ENCODE data around the gene RBM14. TPM values are rescaled to one million over a fixed set of nuclear protein-coding genes. Genes with fewer than 3 reads are reported as not detected.
A peak's percentile ranks its signal among the peaks of the same experiment; 100 is the strongest.

The RBM14 gene
- total and polyA plus RNA-seq, 9 of the 15 experiments (the other 6 are each of a cell fraction or from before 2014, with no cell fraction given): 5.5 to 131 (median 42.6) TPM

DNA sequence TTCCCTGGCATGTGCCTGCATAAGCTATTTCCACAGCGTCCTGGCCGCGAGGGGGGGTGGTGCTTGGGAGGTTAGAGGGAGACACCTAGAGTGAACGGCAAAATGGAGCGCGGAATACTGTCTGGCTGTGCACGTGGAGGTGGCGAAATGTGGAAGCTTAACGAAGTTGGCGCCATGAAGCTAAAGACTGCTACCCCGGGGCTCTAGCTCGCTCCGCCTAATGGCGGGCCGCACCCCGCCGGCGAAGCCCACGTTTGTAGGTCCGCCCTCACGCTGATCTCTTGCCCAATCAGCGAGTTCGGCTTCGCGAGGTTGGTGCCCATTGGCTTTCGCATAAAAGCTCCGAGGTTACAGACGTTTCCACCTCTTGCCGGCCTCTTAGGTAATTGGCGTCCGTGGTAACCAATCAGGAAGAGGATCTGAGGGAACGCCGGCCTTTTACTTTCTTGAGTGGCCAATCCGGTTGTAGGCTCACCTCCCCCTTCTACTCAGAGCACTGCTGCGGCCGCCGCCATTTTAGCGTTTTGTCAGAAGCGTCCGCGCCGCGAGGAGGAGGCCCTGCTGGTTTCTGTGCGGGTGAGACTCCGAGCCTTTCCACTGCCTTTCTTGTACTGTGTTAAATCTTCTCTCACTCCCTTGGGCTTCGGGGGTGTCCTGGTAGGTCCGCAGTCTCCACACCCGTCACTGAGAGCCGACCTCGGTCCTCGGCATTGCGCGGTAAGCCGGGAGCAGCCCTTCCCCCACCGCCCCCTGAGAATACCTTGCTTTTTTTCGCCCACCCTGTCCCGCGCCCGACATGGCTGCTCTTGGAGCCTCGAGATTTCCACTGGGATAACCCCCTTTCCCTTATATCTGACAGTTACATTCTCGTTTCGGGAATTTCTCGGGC lies 22.0 kb downstream of the RBM14 start, which contains the start of gene RBM4 (continued):
- TF ChIP-seq ZNF175 (CRISPR knock-in tag; IDR thresholded peaks at IDR 0.05; ENCODE audit: low read depth) (peak; percentile 23; the same call in 1 of the 2 replicates), SUPT5H (IDR thresholded peaks at IDR 0.05) (peak; percentile 96), SP2 (IDR thresholded peaks at IDR 0.05; ENCODE audit: extremely low read depth, low read depth, low read length, poor library complexity, severe bottlenecking) (peak; percentile 77), ATF7 (IDR thresholded peaks at IDR 0.05) (peak; percentile 72), ZNF830 (CRISPR knock-in tag; IDR thresholded peaks at IDR 0.05) (no peak), PHF8 (IDR thresholded peaks at IDR 0.05; ENCODE audit: borderline replicate concordance, low read length) (peak; percentile 81; the same call in 1 of the 2 replicates), RHOXF2B (CRISPR knock-in tag; conservative IDR thresholded peaks at IDR 0.05) (0 out of 2 replicates have a peak, but pooled peaks have one; percentile 18)
- TF ChIP-seq, protein P1, sequence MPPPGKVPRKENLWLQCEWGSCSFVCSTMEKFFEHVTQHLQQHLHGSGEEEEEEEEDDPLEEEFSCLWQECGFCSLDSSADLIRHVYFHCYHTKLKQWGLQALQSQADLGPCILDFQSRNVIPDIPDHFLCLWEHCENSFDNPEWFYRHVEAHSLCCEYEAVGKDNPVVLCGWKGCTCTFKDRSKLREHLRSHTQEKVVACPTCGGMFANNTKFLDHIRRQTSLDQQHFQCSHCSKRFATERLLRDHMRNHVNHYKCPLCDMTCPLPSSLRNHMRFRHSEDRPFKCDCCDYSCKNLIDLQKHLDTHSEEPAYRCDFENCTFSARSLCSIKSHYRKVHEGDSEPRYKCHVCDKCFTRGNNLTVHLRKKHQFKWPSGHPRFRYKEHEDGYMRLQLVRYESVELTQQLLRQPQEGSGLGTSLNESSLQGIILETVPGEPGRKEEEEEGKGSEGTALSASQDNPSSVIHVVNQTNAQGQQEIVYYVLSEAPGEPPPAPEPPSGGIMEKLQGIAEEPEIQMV (tag; conservative IDR thresholded peaks at IDR 0.05; ENCODE audit: low read depth): peak; percentile 54; the same call in 1 of the 2 replicates
- TF ChIP-seq, protein P2, sequence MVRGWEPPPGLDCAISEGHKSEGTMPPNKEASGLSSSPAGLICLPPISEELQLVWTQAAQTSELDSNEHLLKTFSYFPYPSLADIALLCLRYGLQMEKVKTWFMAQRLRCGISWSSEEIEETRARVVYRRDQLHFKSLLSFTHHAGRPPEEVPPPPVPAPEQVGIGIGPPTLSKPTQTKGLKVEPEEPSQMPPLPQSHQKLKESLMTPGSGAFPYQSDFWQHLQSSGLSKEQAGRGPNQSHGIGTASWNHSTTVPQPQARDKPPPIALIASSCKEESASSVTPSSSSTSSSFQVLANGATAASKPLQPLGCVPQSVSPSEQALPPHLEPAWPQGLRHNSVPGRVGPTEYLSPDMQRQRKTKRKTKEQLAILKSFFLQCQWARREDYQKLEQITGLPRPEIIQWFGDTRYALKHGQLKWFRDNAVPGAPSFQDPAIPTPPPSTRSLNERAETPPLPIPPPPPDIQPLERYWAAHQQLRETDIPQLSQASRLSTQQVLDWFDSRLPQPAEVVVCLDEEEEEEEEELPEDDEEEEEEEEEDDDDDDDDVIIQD (CRISPR knock-in tag; IDR thresholded peaks at IDR 0.05): no peak
- TF ChIP-seq, protein P3, sequence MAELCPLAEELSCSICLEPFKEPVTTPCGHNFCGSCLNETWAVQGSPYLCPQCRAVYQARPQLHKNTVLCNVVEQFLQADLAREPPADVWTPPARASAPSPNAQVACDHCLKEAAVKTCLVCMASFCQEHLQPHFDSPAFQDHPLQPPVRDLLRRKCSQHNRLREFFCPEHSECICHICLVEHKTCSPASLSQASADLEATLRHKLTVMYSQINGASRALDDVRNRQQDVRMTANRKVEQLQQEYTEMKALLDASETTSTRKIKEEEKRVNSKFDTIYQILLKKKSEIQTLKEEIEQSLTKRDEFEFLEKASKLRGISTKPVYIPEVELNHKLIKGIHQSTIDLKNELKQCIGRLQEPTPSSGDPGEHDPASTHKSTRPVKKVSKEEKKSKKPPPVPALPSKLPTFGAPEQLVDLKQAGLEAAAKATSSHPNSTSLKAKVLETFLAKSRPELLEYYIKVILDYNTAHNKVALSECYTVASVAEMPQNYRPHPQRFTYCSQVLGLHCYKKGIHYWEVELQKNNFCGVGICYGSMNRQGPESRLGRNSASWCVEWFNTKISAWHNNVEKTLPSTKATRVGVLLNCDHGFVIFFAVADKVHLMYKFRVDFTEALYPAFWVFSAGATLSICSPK (IDR thresholded peaks at IDR 0.05; ENCODE audit: borderline replicate concordance): 0 out of 2 replicates have a peak, but pooled peaks have one; percentile 26
- TF ChIP-seq, protein P4, sequence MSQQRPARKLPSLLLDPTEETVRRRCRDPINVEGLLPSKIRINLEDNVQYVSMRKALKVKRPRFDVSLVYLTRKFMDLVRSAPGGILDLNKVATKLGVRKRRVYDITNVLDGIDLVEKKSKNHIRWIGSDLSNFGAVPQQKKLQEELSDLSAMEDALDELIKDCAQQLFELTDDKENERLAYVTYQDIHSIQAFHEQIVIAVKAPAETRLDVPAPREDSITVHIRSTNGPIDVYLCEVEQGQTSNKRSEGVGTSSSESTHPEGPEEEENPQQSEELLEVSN (IDR thresholded peaks at IDR 0.05; ENCODE audit: borderline replicate concordance in 1 of 2, extremely low read depth in 1 of 2, insufficient read depth in 1 of 2, insufficient read length in 1 of 2, low read depth in 1 of 2, low read length in 1 of 2, poor library complexity in 1 of 2, severe bottlenecking in 1 of 2): peak; percentile 85 to 90
- TF ChIP-seq, protein P5, sequence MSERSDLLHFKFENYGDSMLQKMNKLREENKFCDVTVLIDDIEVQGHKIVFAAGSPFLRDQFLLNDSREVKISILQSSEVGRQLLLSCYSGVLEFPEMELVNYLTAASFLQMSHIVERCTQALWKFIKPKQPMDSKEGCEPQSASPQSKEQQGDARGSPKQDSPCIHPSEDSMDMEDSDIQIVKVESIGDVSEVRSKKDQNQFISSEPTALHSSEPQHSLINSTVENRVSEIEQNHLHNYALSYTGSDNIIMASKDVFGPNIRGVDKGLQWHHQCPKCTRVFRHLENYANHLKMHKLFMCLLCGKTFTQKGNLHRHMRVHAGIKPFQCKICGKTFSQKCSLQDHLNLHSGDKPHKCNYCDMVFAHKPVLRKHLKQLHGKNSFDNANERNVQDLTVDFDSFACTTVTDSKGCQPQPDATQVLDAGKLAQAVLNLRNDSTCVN (CRISPR knock-in tag; IDR thresholded peaks at IDR 0.05): peak; percentile 50; the same call in 1 of the 2 replicates
- TF ChIP-seq, protein P6, sequence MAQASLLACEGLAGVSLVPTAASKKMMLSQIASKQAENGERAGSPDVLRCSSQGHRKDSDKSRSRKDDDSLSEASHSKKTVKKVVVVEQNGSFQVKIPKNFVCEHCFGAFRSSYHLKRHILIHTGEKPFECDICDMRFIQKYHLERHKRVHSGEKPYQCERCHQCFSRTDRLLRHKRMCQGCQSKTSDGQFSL (CRISPR knock-in tag; IDR thresholded peaks at IDR 0.05): peak; percentile 96
- TF ChIP-seq, protein P6 (tag; IDR thresholded peaks at IDR 0.05): peak in 1 of 2 experiments; percentile 62; a peak in 1 of 4 replicates
- TF ChIP-seq, protein P7, sequence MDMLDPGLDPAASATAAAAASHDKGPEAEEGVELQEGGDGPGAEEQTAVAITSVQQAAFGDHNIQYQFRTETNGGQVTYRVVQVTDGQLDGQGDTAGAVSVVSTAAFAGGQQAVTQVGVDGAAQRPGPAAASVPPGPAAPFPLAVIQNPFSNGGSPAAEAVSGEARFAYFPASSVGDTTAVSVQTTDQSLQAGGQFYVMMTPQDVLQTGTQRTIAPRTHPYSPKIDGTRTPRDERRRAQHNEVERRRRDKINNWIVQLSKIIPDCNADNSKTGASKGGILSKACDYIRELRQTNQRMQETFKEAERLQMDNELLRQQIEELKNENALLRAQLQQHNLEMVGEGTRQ (CRISPR knock-in tag; IDR thresholded peaks at IDR 0.05): no peak

All from K562 (cell line).